NCI-H1694 treated with DMSO at 0.1 percent for 48 hours (cell line): ENCODE results near the gene OR2T6.
"Not testable (repeated sequence)": the region's sequence is repeated elsewhere in the genome, so short reads cannot be mapped to it uniquely, and the experiment has no call there.

Source experiments
- DNase-seq: peaks from one replicate; lab custom pipeline; 2025; lab: John Stamatoyannopoulos, UW

Gene OR2T6

GRCh38 chr1:248375446-248375845, at the start of gene OR2T6:
OR2T6 (plus strand) TSS chr1:248375746; CDS start chr1:248387609, 11,863 bp downstream.
- DNase-seq, result no peak

GRCh38 chr1:248343451-248343850, 32.1 kb upstream of the OR2T6 start:
- DNase-seq, result no peak

GRCh38 chr1:248348475-248348874, 27.1 kb upstream of the OR2T6 start, which contains the start of gene OR14C36:
OR14C36 (plus strand) TSS chr1:248348775; CDS start chr1:248348775, 0 bp downstream.
- DNase-seq, result no peak

- DNase-seq, result no peak
Measured at GRCh38 chr1:248359415-248359814, 16.1 kb upstream of the OR2T6 start.

GRCh38 chr1:248361121-248361715, 14.3 kb upstream of the OR2T6 start, which contains the start of gene OR2T4:
OR2T4 (plus strand) TSS chr1:248361665; CDS start chr1:248361665, 0 bp downstream.
- no peak for DNase-seq

- DNase-seq, result no peak
Measured at GRCh38 chr1:248366609-248367008, 8.9 kb upstream of the OR2T6 start.

GRCh38 chr1:248372394-248372793, 3.2 kb upstream of the OR2T6 start:
- DNase-seq, result no peak

- no peak for DNase-seq
Measured at GRCh38 chr1:248373761-248374160, 1.8 kb upstream of the OR2T6 start.

- DNase-seq, result no peak
Measured at GRCh38 chr1:248376916-248377315, 1.4 kb downstream of the OR2T6 start.

GRCh38 chr1:248380854-248381253, 5.3 kb downstream of the OR2T6 start:
- no peak for DNase-seq

- DNase-seq, result no peak
Measured at GRCh38 chr1:248388426-248388825, 12.9 kb downstream of the OR2T6 start.

- no peak for DNase-seq
Measured at GRCh38 chr1:248393050-248393449, 17.5 kb downstream of the OR2T6 start.

- DNase-seq, result no peak
Measured at GRCh38 chr1:248402748-248403147, 27.2 kb downstream of the OR2T6 start, which contains the start of gene OR2T1. OR2T1 (plus strand) TSS chr1:248403048; CDS start chr1:248406148, 3,100 bp downstream.

- no peak for DNase-seq
Measured at GRCh38 chr1:248404024-248404423, 28.5 kb downstream of the OR2T6 start.

GRCh38 chr1:248406721-248407692, 31.5 kb downstream of the OR2T6 start:
- DNase-seq, result no peak

GRCh38 chr1:248416226-248416625, 40.7 kb downstream of the OR2T6 start:
- no peak for DNase-seq

GRCh38 chr1:248417854-248418253, 42.3 kb downstream of the OR2T6 start:
- DNase-seq, result no peak

GRCh38 chr1:248421384-248421783, 45.8 kb downstream of the OR2T6 start:
- DNase-seq, result no peak

GRCh38 chr1:248427526-248428191, 52.1 kb downstream of the OR2T6 start:
- DNase-seq, result not testable (repeated sequence)

GRCh38 chr1:248428192-248428533, 52.6 kb downstream of the OR2T6 start:
- DNase-seq, result not testable (repeated sequence)

- DNase-seq, result not testable (repeated sequence)
Measured at GRCh38 chr1:248431683-248432082, 56.1 kb downstream of the OR2T6 start.

GRCh38 chr1:248432201-248432600, 56.7 kb downstream of the OR2T6 start:
- DNase-seq, result not testable (repeated sequence)
